Measurements from ENCODE around the gene PHF5A.

- no peak for TF ChIP-seq CTCF (conservative IDR thresholded peaks at IDR 0.05 in 1 of 2, IDR thresholded peaks at IDR 0.05 in 1 of 2; ENCODE audit: low read depth in 1 of 2, low read length in 2 of 2)
- no peak for TF ChIP-seq EZH2 (IDR thresholded peaks at IDR 0.05; ENCODE audit: low read length, missing control alignments)
These were observed 42.7 kb downstream of the PHF5A start for GRCh38 chr22:41425660-41426365.

All from fibroblast of lung (primary cell).